ENCODE measurements around the gene ATL2. TPM values are rescaled to one million over a fixed set of nuclear protein-coding genes. Genes with fewer than 3 reads are reported as not detected.

Gene ATL2
- total and polyA plus RNA-seq, 2 of the 8 experiments (the other 6 are each of a cell fraction or from before 2014, with no cell fraction given): 38.8 to 84.6 TPM

DNA sequence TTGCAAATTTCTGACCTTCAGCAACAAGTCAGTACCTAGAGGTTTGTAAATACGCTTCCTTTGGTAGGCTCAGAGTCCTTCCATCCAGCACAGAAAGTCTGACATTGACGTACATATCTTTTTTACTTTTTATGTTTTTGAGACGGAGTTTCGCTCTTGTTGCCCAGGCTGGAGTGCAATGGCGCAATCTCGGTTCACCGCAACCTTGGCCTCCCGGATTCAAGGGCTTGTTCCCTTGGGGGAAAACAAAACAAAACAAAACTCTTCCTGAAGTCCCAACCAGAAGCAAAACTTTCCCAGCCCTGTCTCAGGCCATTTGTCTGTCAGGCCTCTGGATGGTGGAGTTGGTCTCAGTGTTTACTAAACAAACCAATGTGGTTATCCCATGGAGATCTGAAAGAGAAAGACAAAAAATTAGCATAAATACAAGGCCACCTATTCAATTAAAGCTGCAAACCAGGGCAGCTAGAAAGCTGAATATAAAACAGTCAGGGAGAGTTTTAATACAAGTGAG is 29.6 kb upstream of the ATL2 start:
- Histone ChIP-seq H2BK120ac (replicated peaks; ENCODE audit: low read depth, low read length) (no peak overlapping the region), H4K91ac (replicated peaks; ENCODE audit: insufficient read length, low read length) (no peak overlapping the region), H3K9ac (replicated peaks in 1 of 4; ENCODE audit: extremely low read depth in 1 of 4, low read depth in 3 of 4, low read length in 3 of 4) (no peak overlapping the region), H3K9me3 (ENCODE audit: insufficient read depth in 2 of 2, low read depth in 1 of 2, low read length in 1 of 2) (peaks cover 14 to 15% of the 10 kb centered on the region in 2 experiments), H3K27me3 (replicated peaks in 1 of 4; ENCODE audit: control insufficient read depth in 3 of 4, extremely low read depth in 1 of 4, insufficient read depth in 3 of 4, low read length in 3 of 4) (no peaks in the 10 kb centered on the region), H3K4me1 (replicated peaks in 1 of 4; ENCODE audit: control insufficient read depth in 3 of 4, insufficient read depth in 4 of 4, low read length in 3 of 4) (peaks cover 2 to 16% (median 7%) of the 10 kb centered on the region in 4 experiments; a peak in 5 of 7 replicates), H3K14ac (ENCODE audit: insufficient read length) (no peak overlapping the region), H4K20me1 (replicated peaks in 1 of 2; ENCODE audit: control insufficient read depth in 1 of 2, insufficient read depth in 2 of 2, low read length in 2 of 2) (no peaks in the 10 kb centered on the region), H2BK20ac (ENCODE audit: low read length) (no peak overlapping the region), H3K36me3 (ENCODE audit: control insufficient read depth in 2 of 4, insufficient read depth in 4 of 4, low read length in 3 of 4) (no peaks in the 10 kb centered on the region), H3K4ac (replicated peaks; ENCODE audit: insufficient read length, low read depth, low read length) (no peak overlapping the region), H3K4me2 (ENCODE audit: insufficient read depth in 1 of 2, low read depth in 2 of 2, low read length in 2 of 2) (peak overlapping the region; percentile 21 to 35; a peak in 3 of 4 replicates), H3K79me1 (ENCODE audit: low read depth, low read length) (no peaks in the 10 kb centered on the region), H2AK5ac (ENCODE audit: low read depth, low read length) (no peak overlapping the region), H3K79me2 (ENCODE audit: control insufficient read depth in 1 of 2, insufficient read depth in 2 of 2, low read length in 2 of 2) (no peaks in the 10 kb centered on the region), H2AFZ (ENCODE audit: low read length) (peak overlapping the region; percentile 17; the same call in 1 of the 2 replicates), H3K56ac (replicated peaks; ENCODE audit: insufficient read length, low read depth, low read length) (no peak overlapping the region), H4K5ac (ENCODE audit: insufficient read length, low read depth, low read length) (no peak overlapping the region), H2BK15ac (ENCODE audit: low read length) (no peak overlapping the region), H4K8ac (ENCODE audit: extremely low read depth, insufficient read depth, low read length) (no peak overlapping the region), H3K18ac (ENCODE audit: extremely low read depth, low read length) (no peak overlapping the region; the same call in 1 of the 2 replicates), H3K23me2 (ENCODE audit: low read depth, low read length) (no peaks in the 10 kb centered on the region), H3K27ac (ENCODE audit: low read depth, low read length) (no peak overlapping the region), H3K23ac (ENCODE audit: insufficient read length) (no peak overlapping the region), H3K4me3 (ENCODE audit: extremely low read depth in 1 of 4, insufficient read depth in 2 of 4, low read depth in 3 of 4, low read length in 4 of 4) (peak overlapping the region in 1 of 4 experiments; percentile 3; a peak in 3 of 8 replicates), H2BK5ac (ENCODE audit: low read depth, low read length) (0 out of 2 replicates have a peak overlapping the region, but pooled peaks have one; percentile 2), H2BK12ac (ENCODE audit: low read depth, low read length) (no peak overlapping the region; the same call in 1 of the 2 replicates)
- POLR2A ChIA-PET (ENCODE audit: partially characterized antibody): no interaction called here
- no peak for FAIRE-seq
- 90% methylated on average over 8 of the region's 8 CpGs; no CpG with 5 or more reads in 1 of the 2 experiments for WGBS, 2 experiments (ENCODE audit: extremely low coverage in 1 of 2, insufficient coverage in 1 of 2, insufficient read length in 1 of 2, insufficient replicate concordance in 2 of 2, low coverage in 1 of 2, low lambda C conversion rate in 2 of 2, missing lambda C conversion rate in 1 of 2)
- TF ChIP-seq GTF2F1 (IDR thresholded peaks at IDR 0.05; ENCODE audit: borderline replicate concordance, low read depth, low read length) (no peak), TCF12 (IDR thresholded peaks at IDR 0.05; ENCODE audit: low read depth, low read length) (no peak), RFX5 (IDR thresholded peaks at IDR 0.05; ENCODE audit: borderline replicate concordance, low read depth, low read length) (no peak), CREB1 (IDR thresholded peaks at IDR 0.05) (no peak), RXRA (IDR thresholded peaks at IDR 0.05; ENCODE audit: insufficient read depth, low read depth, low read length) (no peak), TBP (IDR thresholded peaks at IDR 0.05; ENCODE audit: low read depth, low read length) (no peak), EGR1 (IDR thresholded peaks at IDR 0.05; ENCODE audit: borderline replicate concordance, low read depth, low read length) (no peak)
- CTCF ChIA-PET (ENCODE audit: partially characterized antibody): interaction anchor here (1.3 to 1.8 kb wide), 2 partner anchors 23 to 31 kb away, joined by 3 to 4 read pairs; no protein-coding TSS in a partner anchor
- no peak for DNase-seq (ENCODE audit: low read depth in 1 of 2, low spot score in 2 of 2)

Data from H1 (cell line).